ENCODE data around the gene BCL7C.
A peak's percentile ranks its signal among the peaks of the same experiment; 100 is the strongest.

Gene BCL7C

DNA sequence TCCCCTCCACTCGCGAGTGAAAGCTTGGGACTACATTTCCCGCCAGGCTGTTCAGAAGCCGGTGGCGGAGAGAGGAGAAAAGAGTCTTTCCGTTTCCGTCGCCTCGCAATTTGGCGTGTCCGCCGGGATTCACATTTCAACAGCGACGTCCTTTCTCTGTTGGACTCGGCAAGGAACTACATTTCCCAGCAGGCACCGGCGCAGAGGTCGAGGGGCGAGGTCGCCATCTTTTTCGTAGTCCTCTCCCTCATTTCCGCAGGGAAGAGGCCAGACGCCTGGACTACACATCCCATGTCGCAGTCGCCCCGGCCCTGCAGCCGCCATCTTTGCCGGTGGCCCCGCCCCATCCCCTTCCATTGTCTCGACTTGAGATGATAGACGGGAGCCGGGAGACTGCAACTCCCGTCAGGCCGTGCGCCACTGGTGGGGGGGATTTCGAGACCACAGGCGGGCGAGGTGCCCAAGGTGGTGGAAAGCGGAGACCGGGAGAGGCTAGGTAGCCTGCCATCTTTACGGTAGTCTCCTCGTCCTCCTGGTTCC, 28.6 kb upstream of the BCL7C start:
- DNase-seq, result peak; percentile 98

- DNase-seq, result peak; percentile 71
Measured at GRCh38 chr16:30921748-30922419, 28.0 kb upstream of the BCL7C start.

GRCh38 chr16:30921459-30921747, 27.5 kb upstream of the BCL7C start:
- no peak for DNase-seq

DNA sequence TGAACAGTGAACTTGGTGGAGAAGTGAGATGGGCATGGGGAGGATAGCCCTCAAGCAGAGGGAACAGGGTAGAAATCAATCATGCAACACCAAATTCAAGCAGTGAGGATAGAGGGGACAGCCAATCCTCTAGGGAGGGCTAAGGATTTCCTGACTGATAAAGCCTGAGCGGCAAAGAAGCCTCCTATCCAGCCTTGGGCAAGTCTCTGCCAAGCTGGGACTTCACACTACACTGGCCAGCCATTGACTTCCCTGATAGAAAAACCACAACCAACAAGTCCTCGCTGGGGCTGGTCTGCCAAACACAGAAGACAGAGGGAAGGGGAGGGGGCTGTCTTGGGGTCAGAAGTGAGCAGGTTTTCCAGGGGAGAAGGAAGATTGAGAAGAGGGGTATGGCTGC, 27.0 kb upstream of the BCL7C start:
- DNase-seq, result no peak

DNA sequence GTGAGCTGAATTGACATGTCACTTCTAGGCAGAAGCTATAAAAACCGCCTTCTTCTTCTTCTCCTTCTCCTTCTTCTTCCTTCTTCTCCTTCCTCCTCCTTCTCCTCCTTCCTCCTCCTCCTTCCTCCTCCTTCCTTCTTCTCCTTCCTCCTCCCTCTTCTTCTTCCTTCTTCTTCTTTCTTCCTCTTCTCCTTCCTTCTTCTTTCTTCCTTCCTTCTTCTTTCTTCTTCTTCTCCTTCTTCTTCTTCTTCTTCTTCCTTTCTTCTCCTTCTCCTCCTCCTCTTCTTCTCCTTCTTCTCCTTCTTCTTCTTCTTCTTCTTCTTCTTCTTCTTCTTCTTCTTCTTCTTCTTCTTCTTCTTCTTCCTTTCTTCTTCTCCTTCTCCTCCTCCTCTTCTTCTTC, 24.7 kb upstream of the BCL7C start:
- no peak for DNase-seq

DNA sequence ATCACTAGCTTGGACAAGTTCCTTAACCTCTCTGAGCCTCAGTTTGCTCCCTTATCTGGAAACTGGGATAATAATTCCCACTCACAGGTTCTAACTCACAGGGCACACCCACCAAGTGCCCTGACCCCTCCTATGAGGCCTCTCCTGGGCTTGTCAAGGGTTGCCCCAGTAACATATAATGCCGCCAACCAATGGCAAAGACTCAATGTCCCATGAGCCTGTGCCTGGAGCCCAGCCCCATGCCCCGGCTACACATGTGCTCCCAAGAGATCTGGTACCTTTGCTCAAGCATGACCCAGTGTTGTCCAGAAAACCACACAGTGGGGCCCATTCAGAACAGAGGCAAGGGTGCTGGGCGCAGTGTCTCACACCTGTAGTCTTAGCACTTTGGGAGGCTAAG, 21.0 kb upstream of the BCL7C start:
- no peak for DNase-seq

DNA sequence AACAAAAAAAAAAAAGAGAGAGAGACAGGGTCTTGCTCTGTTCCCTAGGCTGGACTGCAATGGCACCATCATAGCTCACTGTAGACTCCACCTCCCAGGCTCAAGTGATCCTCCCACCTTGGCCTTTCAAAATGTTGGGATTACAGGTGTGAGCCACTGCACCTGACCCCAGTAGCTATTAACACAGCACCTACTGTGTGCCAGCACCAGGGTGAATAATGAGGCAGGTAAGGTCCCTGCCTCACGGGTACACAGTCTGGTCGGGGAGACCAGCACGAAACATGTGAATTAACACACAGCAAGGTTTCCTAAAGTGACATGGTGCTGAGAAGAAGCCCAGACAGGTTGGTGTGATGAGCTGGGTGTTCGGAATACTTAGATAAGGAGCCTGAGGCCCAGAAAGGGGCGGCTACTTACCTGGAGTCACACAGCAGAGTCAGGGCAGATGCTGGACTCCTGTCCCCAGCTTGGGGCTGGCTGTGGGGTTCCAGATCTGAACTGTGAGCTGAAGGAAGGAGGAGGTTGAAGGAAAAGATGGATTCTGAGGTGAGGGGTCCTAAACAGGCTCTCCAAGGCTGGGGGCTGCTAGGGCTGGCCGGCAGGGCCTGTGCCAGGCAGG, 19.0 kb upstream of the BCL7C start:
- DNase-seq, result no peak

DNA sequence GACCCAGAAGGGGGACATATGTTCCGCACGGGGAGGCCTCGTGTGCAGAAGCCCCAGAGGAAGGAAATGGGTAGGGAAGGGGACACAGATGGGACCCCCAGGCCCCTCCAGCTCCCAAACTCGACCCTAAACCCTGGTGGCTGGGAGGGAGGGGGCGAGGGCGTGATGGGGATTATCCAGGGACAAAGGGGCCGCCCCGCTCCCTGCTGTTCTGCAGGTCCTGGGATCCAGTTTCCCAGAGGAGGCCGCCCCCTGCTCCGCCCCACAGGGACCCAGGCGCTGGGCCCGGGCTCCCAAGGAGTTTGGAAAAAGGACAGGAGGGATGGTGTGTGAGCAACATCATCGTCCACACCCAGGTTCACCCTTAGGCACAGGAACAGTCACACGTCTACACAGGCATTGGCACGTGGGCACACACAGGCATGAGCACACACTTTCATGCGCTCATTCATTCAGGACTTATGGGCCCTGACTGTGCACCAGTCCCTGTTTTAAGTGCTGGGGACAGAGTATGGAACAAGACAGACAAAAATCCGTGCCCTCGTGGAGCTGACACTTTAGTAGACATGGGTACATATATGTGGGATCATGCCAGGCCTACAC, 16.7 kb upstream of the BCL7C start:
- DNase-seq, result no peak

GRCh38 chr16:30907064-30907463, 13.2 kb upstream of the BCL7C start:
- no peak for DNase-seq

DNA sequence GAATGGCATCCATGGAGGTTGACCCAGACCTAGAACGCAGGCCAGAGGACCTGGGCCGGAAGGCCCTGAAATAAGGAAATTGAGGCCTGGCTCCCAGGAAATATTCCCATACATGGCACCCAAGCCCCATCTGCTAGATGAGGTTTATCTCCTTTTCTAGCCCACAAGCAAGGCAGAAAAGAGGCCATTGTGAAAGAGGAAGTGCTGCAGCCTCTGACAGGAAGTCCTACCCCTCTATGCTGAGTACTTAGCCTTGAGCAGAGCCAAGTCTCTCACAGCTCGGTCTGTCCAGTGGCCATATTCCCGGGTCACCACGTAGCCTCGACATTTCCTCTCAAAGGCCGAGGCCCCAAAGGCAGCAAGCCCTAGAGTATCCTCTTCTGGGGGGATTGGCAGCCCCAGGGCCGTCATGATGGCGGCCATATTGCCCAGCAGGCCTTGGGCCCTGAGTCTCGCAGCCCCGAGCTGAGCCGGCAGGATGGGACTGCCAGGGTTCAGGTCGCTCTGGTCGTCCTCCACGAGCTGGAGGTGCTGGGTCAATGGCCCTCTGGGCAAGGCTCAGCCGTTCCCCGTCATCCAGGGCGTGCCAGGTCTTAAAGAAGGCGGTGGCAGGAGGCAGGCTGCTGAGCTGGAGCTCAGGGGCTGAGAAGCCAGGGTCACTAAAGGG, 10.4 kb upstream of the BCL7C start:
- no peak for DNase-seq

GRCh38 chr16:30903596-30903995, 9.7 kb upstream of the BCL7C start:
- no peak for DNase-seq

DNA sequence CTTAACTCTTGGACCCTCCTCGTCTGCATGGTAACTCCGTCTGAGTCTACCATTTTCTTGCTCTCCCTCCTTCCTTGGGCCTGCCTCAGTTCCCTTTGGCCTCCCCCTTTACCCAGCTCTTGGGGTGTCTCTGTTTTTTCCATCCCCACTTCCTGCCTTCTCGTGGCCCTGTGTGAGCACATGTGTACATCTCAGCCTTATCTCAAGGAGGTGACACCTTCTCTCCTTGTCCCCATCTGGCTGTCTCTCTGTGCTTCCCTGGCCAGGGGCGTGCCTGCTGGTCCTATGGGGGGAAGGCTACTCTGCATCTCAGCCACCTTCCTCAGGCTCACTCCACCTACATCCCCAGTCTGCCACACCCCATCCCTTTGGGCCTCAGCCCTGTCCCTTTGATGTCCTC, 9.1 kb upstream of the BCL7C start:
- DNase-seq, result no peak

DNA sequence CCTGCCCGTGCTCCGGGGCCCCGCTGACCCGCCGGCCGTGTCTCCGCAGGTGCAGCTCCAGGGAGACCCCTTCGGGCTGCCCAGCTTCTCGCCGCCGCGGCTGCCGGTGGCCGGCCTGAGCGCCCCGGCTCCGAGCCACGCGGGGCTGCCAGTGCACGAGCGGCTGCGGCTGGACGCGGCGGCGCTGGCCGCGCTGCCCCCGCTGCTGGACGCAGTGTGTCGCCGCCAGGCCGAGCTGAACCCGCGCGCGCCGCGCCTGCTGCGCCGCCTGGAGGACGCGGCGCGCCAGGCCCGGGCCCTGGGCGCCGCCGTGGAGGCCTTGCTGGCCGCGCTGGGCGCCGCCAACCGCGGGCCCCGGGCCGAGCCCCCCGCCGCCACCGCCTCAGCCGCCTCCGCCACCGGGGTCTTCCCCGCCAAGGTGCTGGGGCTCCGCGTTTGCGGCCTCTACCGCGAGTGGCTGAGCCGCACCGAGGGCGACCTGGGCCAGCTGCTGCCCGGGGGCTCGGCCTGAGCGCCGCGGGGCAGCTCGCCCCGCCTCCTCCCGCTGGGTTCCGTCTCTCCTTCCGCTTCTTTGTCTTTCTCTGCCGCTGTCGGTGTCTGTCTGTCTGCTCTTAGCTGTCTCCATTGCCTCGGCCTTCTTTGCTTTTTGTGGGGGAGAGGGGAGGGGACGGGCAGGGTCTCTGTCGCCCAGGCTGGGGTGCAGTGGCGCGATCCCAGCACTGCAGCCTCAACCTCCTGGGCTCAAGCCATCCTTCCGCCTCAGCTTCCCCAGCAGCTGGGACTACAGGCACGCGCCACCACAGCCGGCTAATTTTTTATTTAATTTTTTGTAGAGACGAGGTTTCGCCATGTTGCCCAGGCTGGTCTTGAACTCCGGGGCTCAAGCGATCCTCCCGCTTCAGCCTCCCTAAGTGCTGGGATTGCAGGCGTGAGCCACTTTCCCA, 8.4 kb upstream of the BCL7C start:
- DNase-seq, result no peak

- DNase-seq, result no peak
Measured at GRCh38 chr16:30901201-30902028, 7.5 kb upstream of the BCL7C start.

- no peak for DNase-seq
Measured at GRCh38 chr16:30900588-30900987, 6.7 kb upstream of the BCL7C start.

DNA sequence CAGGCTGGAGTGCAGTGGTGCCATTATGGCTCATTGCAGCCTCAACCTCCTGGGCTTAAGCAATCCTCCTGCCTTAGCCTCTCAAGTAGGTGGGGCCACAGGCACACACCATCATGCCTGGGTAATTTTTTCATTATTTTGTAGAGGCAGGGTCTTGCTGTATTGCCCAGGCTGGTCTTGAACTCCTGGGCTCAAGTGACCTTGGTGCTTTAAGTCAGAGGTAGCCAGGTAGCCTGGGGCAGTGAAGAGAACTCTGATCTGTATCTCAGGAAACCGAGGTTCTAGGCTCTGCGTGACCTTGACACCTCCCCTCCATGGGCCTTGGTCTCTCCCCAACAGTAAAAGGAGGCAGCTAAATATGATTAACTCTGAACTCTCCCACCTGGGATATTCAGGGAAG, 5.9 kb upstream of the BCL7C start:
- DNase-seq, result no peak

- peak; percentile 38 for DNase-seq
Measured at GRCh38 chr16:30896889-30897733, 3.2 kb upstream of the BCL7C start.

- DNase-seq, result no peak
Measured at GRCh38 chr16:30896261-30896888, 2.5 kb upstream of the BCL7C start, which contains the start of gene CTF1. TSS of gene CTF1 (plus strand) at chr16:30896614. CDS start at chr16:30896644, 30 bp downstream.

- DNase-seq, result no peak
Measured at GRCh38 chr16:30895627-30896260, 1.9 kb upstream of the BCL7C start.
